Choroid plexus epithelial cell (primary cell): ENCODE measurements around the gene ARSH.
"Not testable (repeated sequence)": the region's sequence is repeated elsewhere in the genome, so short reads cannot be mapped to it uniquely, and the experiment has no call there.

Experiments
- DNase-seq: peaks from one replicate; pipeline ENCODE4 v3.0.0-alpha.2; 2010; ENCODE audit warnings: low read depth
- H3K4me3 ChIP-seq: 2 replicates; pipeline ENCODE4 v1.5.1; 2011; ENCODE audit warnings: low read depth, mild to moderate bottlenecking, control low read depth, low read length, moderate library complexity
- CTCF ChIP-seq: conservative IDR thresholded peaks from 2 replicates; pipeline ENCODE4 v1.5.1; 2011; ENCODE audit warnings: low read depth, mild to moderate bottlenecking, control low read depth, inconsistent platforms, low read length, moderate library complexity

Gene ARSH

GRCh38 chrX:2967012-2967411 lies 39.3 kb upstream of the ARSH start:
- TF ChIP-seq CTCF: no peak
- H3K4me3 ChIP-seq: no peak overlapping the region

GRCh38 chrX:2967584-2967983 lies 38.8 kb upstream of the ARSH start:
- H3K4me3 ChIP-seq: peak overlapping the region; percentile 47
- TF ChIP-seq CTCF: no peak
- no peak for DNase-seq

More at GRCh38 chrX:2967012-2967411, 39.3 kb upstream of the ARSH start:
- DNase-seq: no peak

- peak overlapping the region; percentile 47 for H3K4me3 ChIP-seq
- DNase-seq: peak; percentile 67
- peak; percentile 13 for TF ChIP-seq CTCF
Measured at GRCh38 chrX:2967998-2968909, 38.1 kb upstream of the ARSH start.

GRCh38 chrX:2969021-2969420 lies 37.3 kb upstream of the ARSH start:
- H3K4me3 ChIP-seq: no peak overlapping the region
- no peak for DNase-seq
- no peak for TF ChIP-seq CTCF

- no peak for TF ChIP-seq CTCF
- no peak for DNase-seq
- no peak overlapping the region for H3K4me3 ChIP-seq
Measured at GRCh38 chrX:2972391-2972790, 34.0 kb upstream of the ARSH start.

GRCh38 chrX:2974961-2975360 lies 31.4 kb upstream of the ARSH start:
- no peak for TF ChIP-seq CTCF
- no peak overlapping the region for H3K4me3 ChIP-seq
- peak; percentile 13 for DNase-seq

GRCh38 chrX:2978639-2979038 lies 27.7 kb upstream of the ARSH start:
- H3K4me3 ChIP-seq, DNase-seq: not testable (repeated sequence)
